Testis (tissue), 5 donors: ENCODE results near the gene FSTL4. TPM values are rescaled to one million over a fixed set of nuclear protein-coding genes. Genes with fewer than 3 reads are reported as not detected.
A peak's percentile ranks its signal among the peaks of the same experiment; 100 is the strongest.

ENCODE experiments used
- DNase-seq: peaks from one replicate; pipeline ENCODE4 v3.0.0-alpha.2; 2019
- H3K27ac ChIP-seq, 2 donors: fragments of 200-600 bp; sonication (generic); one replicate each; pipeline ENCODE4 v1.5.1; 2019
- H3K27me3 ChIP-seq: fragments of 200-600 bp; sonication (generic); one replicate; pipeline ENCODE4 v1.5.1; 2019
- H3K36me3 ChIP-seq: fragments of 200-600 bp; sonication (generic); one replicate; pipeline ENCODE4 v1.5.1; 2017; ENCODE audit warnings: low read depth; ENCODE audit errors: missing control alignments
- H3K4me1 ChIP-seq: fragments of 200-600 bp; sonication (generic); one replicate; pipeline ENCODE4 v1.5.1; 2019
- H3K4me3 ChIP-seq, 2 donors: fragments of 200-600 bp; sonication (generic); one replicate each; pipeline ENCODE4 v1.5.1; 2017 to 2019
- H3K9me3 ChIP-seq: fragments of 200-600 bp; sonication (generic); one replicate; pipeline ENCODE4 v1.5.1; 2017
- CTCF ChIP-seq, 3 experiments: fragments of 450-650 bp in 2 of 3; fragments of 200-600 bp in 1 of 3; sonication (generic) in 1 of 3; IDR thresholded peaks; one replicate each; pipeline ENCODE4 v1.5.1; 2016 to 2019; ENCODE audit warnings: antibody characterized with exemption in 3 of 3, mild to moderate bottlenecking in 2 of 3, moderate library complexity in 1 of 3
- POLR2A ChIP-seq: fragments of 450-650 bp; IDR thresholded peaks from one replicate; pipeline ENCODE4 v1.6.1; 2017; ENCODE audit warnings: antibody characterized with exemption, mild to moderate bottlenecking, moderate library complexity
- WGBS, 2 donors: methylation state at CpG; one replicate each; pipeline ENCODE4 v1.1.5; 2018; 5-methylcytosine and 5-hydroxymethylcytosine counted together
- intact Hi-C: fragments of 100-400 bp; cut with DNase I; formaldehyde crosslinking; loops from one replicate; pipeline ENCODE4 v1.15.1; 2023; ENCODE audit warnings: low total_unique reads
- long read RNA-seq, 2 donors: transcript quantifications; one replicate each; lab custom pipeline, GENCODE V29; 2026
- polyA plus RNA-seq: library from polyadenylated mRNA; stranded (reverse); fragments of 350-450 nt; fragmentation: Illumina TruSeq; extraction: RNeasy Lipid Tissue Mini Kit (QIAGEN cat#74804); gene quantifications from one replicate; pipeline ENCODE4 v1.2.3, GENCODE V29; 2014; ENCODE audit warnings: low read depth, low replicate concordance; ENCODE audit not compliant: insufficient read depth
- total RNA-seq, 2 donors: library from RNA; depleted of rRNA; stranded (reverse); fragments of >200 nt; gene quantifications; one replicate each; pipeline ENCODE4 v1.2.3, GENCODE V29; 2016

The FSTL4 gene
- total RNA-seq (1 to 10 TPM; 7.1 to 8.6 TPM), polyA plus RNA-seq (7.4 TPM)
- long read RNA-seq, donor 1, result 0 reads
- long read RNA-seq, donor 2, result 0 reads

- no peak for TF ChIP-seq POLR2A
- no peak for TF ChIP-seq CTCF (IDR thresholded peaks at IDR 0.05)
- Histone ChIP-seq H3K36me3 (no peaks in the 10 kb centered on the region), H3K27me3 (no peaks in the 10 kb centered on the region), H3K27ac (no peak within 1 kb of the TSS), H3K9me3 (no peaks in the 10 kb centered on the region), H3K4me1 (peaks cover 8% of the 10 kb centered on the region), H3K4me3 (peak within 1 kb of the TSS; percentile 46 to 49)
- WGBS, 2 donors, result 1 to 7% methylated on average over 3 to 51 of the region's 74 CpGs
- intact Hi-C loops, result no loop called here
- peak; percentile 44 for DNase-seq
Observed at GRCh38 chr5:133612249-133612860, at the start of gene FSTL4. Gene FSTL4 (minus strand): TSS chr5:133612541.

GRCh38 chr5:133661389-133661788 lies 49.0 kb upstream of the FSTL4 start:
- WGBS, 2 donors, result 90 to 95% methylated on average over 2 of the region's 2 CpGs
- no peak for DNase-seq
- intact Hi-C loops, result no loop called here

GRCh38 chr5:133658327-133658726 lies 46.0 kb upstream of the FSTL4 start:
- 74 to 77% methylated on average over 1 of the region's 1 CpG for WGBS, 2 donors
- Histone ChIP-seq H3K4me1 (no peaks in the 10 kb centered on the region), H3K4me3 (no peak overlapping the region), H3K27ac (no peak overlapping the region), H3K27me3 (no peaks in the 10 kb centered on the region), H3K36me3 (no peaks in the 10 kb centered on the region), H3K9me3 (no peaks in the 10 kb centered on the region)
- TF ChIP-seq CTCF (IDR thresholded peaks at IDR 0.05), result no peak
- no peak for DNase-seq
- intact Hi-C loops, result no loop called here

More at GRCh38 chr5:133661389-133661788, 49.0 kb upstream of the FSTL4 start:
- Histone ChIP-seq H3K27me3 (no peaks in the 10 kb centered on the region), H3K9me3 (no peaks in the 10 kb centered on the region), H3K27ac (no peak overlapping the region), H3K4me3 (no peak overlapping the region), H3K36me3 (no peaks in the 10 kb centered on the region), H3K4me1 (no peaks in the 10 kb centered on the region)
- TF ChIP-seq POLR2A, result no peak
- no peak for TF ChIP-seq CTCF (IDR thresholded peaks at IDR 0.05)

- no peak for DNase-seq
- no peak for TF ChIP-seq CTCF (IDR thresholded peaks at IDR 0.05)
- no peaks in the 10 kb centered on the region for H3K9me3 ChIP-seq
Observed at GRCh38 chr5:133657036-133657435, 44.7 kb upstream of the FSTL4 start.

GRCh38 chr5:133655966-133656365 lies 43.6 kb upstream of the FSTL4 start:
- H3K4me3 ChIP-seq, result no peak overlapping the region
- no peaks in the 10 kb centered on the region for H3K27me3 ChIP-seq
- no peak overlapping the region for H3K27ac ChIP-seq
- no peak for TF ChIP-seq POLR2A
- TF ChIP-seq CTCF (IDR thresholded peaks at IDR 0.05), result no peak
- intact Hi-C loops, result no loop called here
- no peaks in the 10 kb centered on the region for H3K36me3 ChIP-seq
- WGBS, 2 donors, result 95 to 100% methylated on average over 1 of the region's 1 CpG
- H3K4me1 ChIP-seq, result no peaks in the 10 kb centered on the region
- H3K9me3 ChIP-seq, result no peaks in the 10 kb centered on the region
- DNase-seq, result no peak

More at GRCh38 chr5:133657036-133657435, 44.7 kb upstream of the FSTL4 start:
- intact Hi-C loops, result no loop called here
- Histone ChIP-seq H3K36me3 (no peaks in the 10 kb centered on the region), H3K4me3 (no peak overlapping the region), H3K27ac (no peak overlapping the region), H3K27me3 (no peaks in the 10 kb centered on the region), H3K4me1 (no peaks in the 10 kb centered on the region)
- 86 to 91% methylated on average over 5 of the region's 5 CpGs for WGBS, 2 donors
